EL (cell line): Measurements from ENCODE around the gene TTLL3.
"Not testable (repeated sequence)": the region's sequence is repeated elsewhere in the genome, so short reads cannot be mapped to it uniquely, and the experiment has no call there.

Experiments used
- DNase-seq: peaks from one replicate; pipeline ENCODE4 v3.0.0-alpha.2; 2016

TTLL3 gene

GRCh38 chr3:9809615-9810432 is at the start of gene TTLL3:
TTLL3 (plus strand) TSS chr3:9810262; CDS start chr3:9810662, 400 bp downstream.
- peak; percentile 69 for DNase-seq

- no peak for DNase-seq
These were observed 49.1 kb upstream of the TTLL3 start for GRCh38 chr3:9760779-9761505.

- no peak for DNase-seq
These were observed 48.1 kb upstream of the TTLL3 start for GRCh38 chr3:9761919-9762318.

DNA sequence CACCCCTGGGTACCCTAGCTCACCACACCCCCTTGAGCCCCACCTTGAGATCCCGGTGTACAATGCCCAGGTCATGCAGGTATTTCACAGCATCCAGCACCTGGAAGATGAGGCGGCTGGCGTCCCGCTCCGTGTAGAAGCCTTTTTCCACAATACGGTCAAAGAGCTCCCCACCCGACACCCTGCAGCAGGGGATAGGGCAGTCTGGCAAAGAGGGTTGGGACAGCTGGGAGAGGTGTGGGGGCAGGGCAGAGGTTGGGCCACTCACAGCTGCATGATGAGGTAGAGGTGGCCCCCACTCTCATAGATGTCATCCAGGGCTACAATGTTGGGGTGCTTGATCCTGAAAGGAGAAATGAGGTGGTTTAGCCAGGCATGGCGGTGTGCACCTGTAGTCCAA is 47.2 kb upstream of the TTLL3 start:
- DNase-seq: no peak

GRCh38 chr3:9765865-9766264 is 44.2 kb upstream of the TTLL3 start:
- no peak for DNase-seq

- no peak for DNase-seq
These were observed 42.6 kb upstream of the TTLL3 start for GRCh38 chr3:9767418-9767817.

DNA sequence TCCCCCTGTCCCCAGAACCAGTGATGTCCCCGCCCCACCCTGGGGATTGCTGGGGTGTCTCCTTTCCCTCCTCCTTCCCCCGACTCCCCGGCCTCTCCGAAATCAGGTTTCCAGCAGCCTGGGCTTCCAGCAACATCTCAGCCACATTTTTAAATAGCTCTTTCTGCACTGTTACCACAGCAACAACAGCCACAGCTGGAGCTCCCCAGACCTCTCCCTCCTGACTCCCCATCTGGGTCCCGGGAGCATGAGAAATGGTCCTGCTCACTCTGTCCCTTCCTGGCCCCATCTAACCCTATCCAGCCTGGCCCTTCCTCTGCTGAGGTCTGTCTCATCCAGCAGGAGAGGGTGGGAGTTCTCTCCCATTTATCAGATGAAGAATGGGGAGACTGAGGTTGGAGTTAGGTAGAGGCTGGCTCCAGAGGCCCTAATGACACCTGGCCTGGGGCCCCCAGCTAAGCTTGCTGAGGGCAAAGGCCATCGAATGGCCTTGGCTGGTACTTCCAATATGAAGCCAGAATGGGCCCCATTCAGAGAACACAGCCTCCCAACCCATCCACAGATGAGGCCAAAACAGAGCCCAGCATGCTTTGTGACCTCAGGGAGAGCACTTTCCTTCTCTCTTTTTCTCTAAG is 41.8 kb upstream of the TTLL3 start:
- DNase-seq: no peak

DNA sequence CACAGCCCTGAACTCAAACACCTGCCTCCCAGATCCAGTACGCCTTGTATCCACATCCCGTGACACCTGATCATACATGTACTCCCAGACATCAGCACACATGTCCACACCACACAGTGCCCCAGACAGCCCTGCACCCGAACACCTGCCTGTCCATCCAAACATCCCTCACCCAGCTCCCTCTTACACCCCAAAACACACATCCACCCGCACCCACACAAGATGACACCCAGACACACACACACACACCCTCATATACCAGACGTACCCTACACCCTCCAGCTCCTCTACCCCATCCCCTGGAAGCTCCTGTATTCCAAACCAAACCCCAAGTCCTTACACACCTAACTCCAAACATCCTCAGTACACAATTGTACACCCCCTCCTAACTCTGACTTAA is 41.0 kb upstream of the TTLL3 start:
- no peak for DNase-seq

- peak; percentile 73 for DNase-seq
These were observed 40.4 kb upstream of the TTLL3 start, which contains the start of gene CAMK1 for GRCh38 chr3:9769426-9770275. CAMK1 (minus strand) TSS chr3:9769947; CDS start chr3:9767749, 2,198 bp downstream.

DNA sequence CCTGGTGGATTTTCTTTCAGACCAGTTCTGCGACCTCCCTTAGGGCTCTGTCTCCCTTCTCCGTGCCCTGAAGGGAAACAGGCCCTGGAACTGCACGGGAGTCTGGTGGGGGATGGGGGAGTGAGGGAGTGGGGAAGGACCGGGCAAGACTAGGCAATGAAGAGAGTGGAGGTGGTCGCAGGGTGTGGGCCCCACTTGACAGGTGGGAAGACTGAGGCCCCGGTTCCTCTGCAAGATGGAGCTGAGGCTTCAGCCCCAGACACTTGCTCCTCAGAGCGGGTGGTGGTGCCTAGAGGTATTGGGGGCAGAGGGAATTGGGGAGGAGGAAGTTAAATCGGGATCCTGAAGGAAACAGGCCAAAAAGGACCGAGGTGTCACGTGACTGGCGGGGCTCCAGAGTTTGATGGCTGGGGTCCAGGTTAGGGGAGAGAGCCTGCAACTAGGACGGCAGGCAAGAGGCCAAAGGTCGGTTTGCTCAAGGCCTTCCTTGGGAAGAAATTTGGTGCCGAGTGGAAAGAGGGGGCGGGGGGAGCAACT is 39.7 kb upstream of the TTLL3 start:
- DNase-seq: no peak

GRCh38 chr3:9771007-9771406 is 39.1 kb upstream of the TTLL3 start:
- DNase-seq: not testable (repeated sequence)

DNA sequence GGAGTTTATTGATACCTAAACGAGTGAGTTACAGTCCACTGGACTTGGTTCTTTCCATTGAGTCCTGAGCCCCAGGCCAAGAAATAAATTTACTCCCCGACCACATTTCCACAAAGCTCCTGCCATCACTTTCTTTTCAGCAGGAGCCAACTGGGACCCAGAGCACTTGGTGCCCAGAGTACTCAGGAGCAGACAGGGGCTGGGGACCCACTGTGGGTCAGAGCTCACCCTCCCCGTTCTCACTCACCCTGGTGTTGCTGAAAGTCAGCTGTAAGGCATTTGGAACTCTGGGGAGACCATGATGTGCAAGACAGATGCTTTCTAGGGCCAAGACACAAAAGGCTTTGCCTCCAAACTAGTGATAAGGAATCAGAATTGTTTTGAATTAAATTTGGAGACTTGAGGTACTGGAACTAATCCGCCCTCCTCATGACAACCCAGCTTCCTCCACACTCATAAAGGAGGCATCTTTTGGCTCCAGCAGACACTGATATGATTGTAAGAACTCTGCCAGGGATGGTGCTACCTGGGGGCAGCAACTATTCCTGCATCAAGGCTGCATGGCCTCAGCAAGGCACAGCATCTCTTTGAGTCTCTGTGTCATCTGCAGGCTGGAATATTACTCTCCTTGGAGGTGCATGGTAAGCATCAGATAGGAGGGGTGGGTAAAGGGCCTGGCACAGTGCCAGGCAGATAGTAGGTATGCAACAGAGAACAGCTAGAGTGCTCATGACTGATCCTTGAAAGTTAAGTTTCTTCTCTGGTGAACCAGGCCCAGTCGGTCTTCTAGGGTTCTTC is 33.0 kb upstream of the TTLL3 start:
- no peak for DNase-seq

GRCh38 chr3:9777694-9778021 is 32.4 kb upstream of the TTLL3 start:
- DNase-seq: no peak

DNA sequence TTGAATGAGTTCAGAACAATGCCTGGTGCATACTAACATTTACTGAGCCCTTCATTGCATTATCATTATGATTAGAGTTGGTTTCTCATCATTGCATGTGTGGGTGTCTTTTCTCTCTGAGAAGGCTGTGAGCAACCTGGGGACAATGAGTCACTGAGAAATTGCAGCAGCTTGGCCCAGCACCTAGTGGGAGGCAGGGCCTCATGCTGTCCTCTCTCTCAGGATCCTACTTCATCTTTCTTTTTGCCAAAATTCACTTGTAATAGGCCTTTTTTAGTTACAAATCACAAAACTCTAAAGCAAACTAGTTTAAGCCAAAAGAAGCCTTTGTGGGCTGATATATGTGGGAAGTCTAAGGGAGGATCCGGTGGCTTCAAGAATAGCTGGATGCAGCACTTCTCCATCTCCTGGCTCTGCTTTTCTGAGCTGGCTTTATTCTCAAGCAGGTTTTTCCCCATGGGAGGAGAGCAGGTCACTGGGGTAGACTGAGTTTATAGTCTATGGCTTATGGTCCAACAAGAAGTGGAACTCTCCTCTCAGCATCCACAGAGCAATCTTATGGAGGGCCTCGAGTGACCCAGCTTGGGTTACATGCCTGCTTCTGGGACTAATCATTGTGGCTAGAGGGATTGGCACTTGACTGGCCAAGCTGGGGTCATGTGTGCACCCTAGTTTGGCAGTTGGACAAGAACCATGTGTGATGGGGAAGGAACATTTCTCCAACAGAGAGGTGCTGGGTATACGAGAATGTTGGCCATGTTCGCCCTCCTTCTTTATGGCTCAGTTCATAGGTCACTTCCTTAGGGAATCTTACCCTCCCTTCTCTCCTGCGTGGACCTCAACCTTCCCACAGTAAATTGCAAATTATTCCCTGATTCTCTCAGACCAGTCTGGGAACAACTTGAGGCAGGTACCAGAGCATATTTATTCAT is 31.7 kb upstream of the TTLL3 start:
- DNase-seq: peak; percentile 43

- DNase-seq: no peak
These were observed 30.9 kb upstream of the TTLL3 start for GRCh38 chr3:9779075-9779593.

DNA sequence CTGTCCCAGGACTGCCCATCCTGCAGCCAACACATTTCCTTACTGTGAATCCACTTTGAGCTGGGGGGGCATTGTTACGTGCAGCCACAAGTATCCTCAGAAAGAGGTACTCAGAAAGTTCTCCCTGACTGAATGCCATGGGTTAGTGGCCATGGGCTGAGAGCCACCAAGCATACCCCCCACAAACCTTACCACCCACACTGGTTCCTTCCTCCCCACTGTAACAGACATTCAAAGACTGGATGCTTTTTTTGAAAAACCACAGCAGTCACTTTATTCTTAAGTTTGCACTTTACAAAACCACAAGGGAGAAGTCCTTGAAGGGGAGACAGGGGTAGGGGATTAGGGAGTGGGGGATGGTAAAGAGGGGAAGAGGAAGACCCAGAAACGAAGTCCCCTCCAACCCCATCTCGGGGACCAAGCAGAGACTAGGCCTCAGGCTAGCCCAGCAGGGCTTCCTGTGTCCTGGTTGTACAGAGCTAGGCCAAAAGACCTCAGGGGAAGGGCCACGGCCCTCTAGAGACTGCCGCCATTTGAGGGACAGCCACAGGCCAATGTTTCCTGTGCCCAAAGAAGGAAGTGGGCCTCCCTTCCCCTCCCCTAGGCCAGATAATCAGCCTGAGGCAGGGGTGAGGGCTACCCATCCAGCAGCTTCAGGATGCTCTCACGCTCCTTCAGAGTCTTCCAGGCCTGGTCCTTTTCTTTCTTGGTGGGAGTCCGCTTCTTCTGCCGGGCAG is 30.2 kb upstream of the TTLL3 start:
- DNase-seq: no peak

DNA sequence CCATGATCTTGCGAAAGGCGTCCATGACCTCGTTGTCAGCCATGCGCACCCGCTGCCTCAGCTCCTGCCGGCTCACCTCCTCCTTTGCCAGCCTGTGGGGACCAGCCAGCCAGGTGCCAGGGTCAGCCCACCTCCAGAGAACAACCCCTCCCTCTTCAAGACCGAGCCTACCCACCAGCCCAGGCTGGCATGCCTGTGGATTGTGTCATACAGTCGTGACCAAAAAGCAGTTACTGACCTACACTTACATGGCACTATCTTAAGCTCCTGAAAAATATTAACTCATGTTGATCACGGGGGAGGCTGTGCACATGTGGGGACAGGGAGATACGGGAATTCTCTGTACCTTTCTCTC is 29.6 kb upstream of the TTLL3 start:
- DNase-seq: no peak

DNA sequence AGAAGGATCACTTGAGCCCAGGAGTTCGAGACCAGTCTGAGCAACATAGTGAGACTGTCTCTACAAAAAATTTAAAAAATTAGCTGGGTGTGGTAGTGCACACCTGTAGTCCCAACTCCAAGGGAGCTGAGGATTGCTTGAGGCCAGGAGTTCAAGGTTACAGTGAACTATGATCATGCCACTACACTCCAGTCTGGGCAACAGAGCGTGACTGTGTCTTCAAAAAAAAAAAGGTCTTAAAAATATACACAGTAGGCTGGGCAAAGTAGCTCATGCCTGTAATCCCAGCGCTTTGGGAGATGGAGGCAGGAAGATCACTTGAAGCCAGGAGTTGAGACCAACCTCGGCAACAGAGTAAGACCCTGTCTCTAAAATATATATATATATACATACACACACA is 29.2 kb upstream of the TTLL3 start:
- no peak for DNase-seq

- no peak for DNase-seq
These were observed 28.5 kb upstream of the TTLL3 start for GRCh38 chr3:9781551-9781950.
